NCI-H526 (cell line): ENCODE data around the gene TEAD1.

Experiments
- DNase-seq, 2 experiments: peaks; one replicate each; lab custom pipeline; 2025; lab: John Stamatoyannopoulos, UW

The TEAD1 gene

GRCh38 chr11:12707500-12707880, 33.3 kb downstream of the TEAD1 start:
- no peak for DNase-seq

GRCh38 chr11:12711496-12711895, 37.3 kb downstream of the TEAD1 start:
- DNase-seq, result no peak

- no peak for DNase-seq
Measured at GRCh38 chr11:12712132-12712531, 37.9 kb downstream of the TEAD1 start.

- DNase-seq, result no peak
Measured at GRCh38 chr11:12715131-12715530, 40.9 kb downstream of the TEAD1 start.

GRCh38 chr11:12715941-12716340, 41.7 kb downstream of the TEAD1 start:
- DNase-seq, result no peak

- DNase-seq, result no peak
Measured at GRCh38 chr11:12716816-12717215, 42.6 kb downstream of the TEAD1 start.

- DNase-seq, result no peak
Measured at GRCh38 chr11:12717851-12718291, 43.6 kb downstream of the TEAD1 start.

- no peak for DNase-seq
Measured at GRCh38 chr11:12719221-12719620, 45.0 kb downstream of the TEAD1 start.

- DNase-seq, result no peak
Measured at GRCh38 chr11:12721816-12722604, 47.8 kb downstream of the TEAD1 start.

- DNase-seq, result no peak
Measured at GRCh38 chr11:12723421-12724300, 49.4 kb downstream of the TEAD1 start.

- peak in 1 of 2 experiments; percentile 22 for DNase-seq
Measured at GRCh38 chr11:12724301-12725054, 50.3 kb downstream of the TEAD1 start.

GRCh38 chr11:12725055-12725862, 51.0 kb downstream of the TEAD1 start:
- DNase-seq, result no peak

GRCh38 chr11:12725863-12726682, 51.9 kb downstream of the TEAD1 start:
- no peak for DNase-seq

GRCh38 chr11:12727563-12728211, 53.5 kb downstream of the TEAD1 start:
- no peak for DNase-seq

GRCh38 chr11:12728417-12728816, 54.2 kb downstream of the TEAD1 start:
- no peak for DNase-seq

GRCh38 chr11:12729941-12730340, 55.7 kb downstream of the TEAD1 start:
- DNase-seq, result no peak

- no peak for DNase-seq
Measured at GRCh38 chr11:12731841-12732336, 57.7 kb downstream of the TEAD1 start.

GRCh38 chr11:12733091-12733490, 58.9 kb downstream of the TEAD1 start:
- no peak for DNase-seq

GRCh38 chr11:12734625-12735024, 60.4 kb downstream of the TEAD1 start:
- no peak for DNase-seq

GRCh38 chr11:12735262-12735661, 61.0 kb downstream of the TEAD1 start:
- DNase-seq, result no peak
